IMR-90 (cell line): ENCODE results near the gene TTC39C. TPM values are rescaled to one million over a fixed set of nuclear protein-coding genes. Genes with fewer than 3 reads are reported as not detected.

ENCODE experiments used
- ATAC-seq: fragments of 200-7000 bp; cut with Tn5 transposase; 2 replicates; pipeline ENCODE4 v1.9.1; 2020; ENCODE audit warnings: low read depth, mild to moderate bottlenecking, moderate library complexity
- BruUV-seq: library from RNA; stranded (reverse); fragments of 400-500 nt; replicated peaks from 2 replicates; lab custom pipeline; 2021; lab: Mats Ljungman, UMichigan
- CTCF ChIA-PET: fragments of 300-600 bp; formaldehyde crosslinking; extraction: SDS; loops from one replicate; lab custom pipeline; 2021; ENCODE audit warnings: antibody characterized with exemption; lab: Yijun Ruan, JAX
- POLR2A ChIA-PET: fragments of 300-600 bp; sonication (Branson Sonifier 250); formaldehyde crosslinking; loops from one replicate; lab custom pipeline; 2022; ENCODE audit warnings: antibody characterized with exemption; ENCODE audit not compliant: unreplicated experiment; lab: Charles Lee
- DNase-seq: peaks from one replicate; pipeline ENCODE4 v3.0.0; 2013
- H2AFZ ChIP-seq: replicated peaks from 2 replicates; pipeline ENCODE3; 2013; ENCODE audit warnings: low read length, mild to moderate bottlenecking; ENCODE audit not compliant: poor library complexity
- H2AK5ac ChIP-seq: 2 replicates; pipeline ENCODE4 v1.6.1; 2013; ENCODE audit warnings: low read depth, low read length, inconsistent platforms
- H2AK9ac ChIP-seq: replicated peaks from 2 replicates; pipeline ENCODE3; 2013; ENCODE audit warnings: mild to moderate bottlenecking, low read depth, low read length, moderate library complexity; ENCODE audit not compliant: poor library complexity
- H2BK120ac ChIP-seq: 2 replicates; pipeline ENCODE4 v1.6.1; 2013; ENCODE audit warnings: low read depth, low read length, inconsistent platforms
- H2BK15ac ChIP-seq: 3 replicates; pipeline ENCODE4 v1.6.1; 2013; ENCODE audit warnings: low read depth, low read length, inconsistent platforms
- H2BK20ac ChIP-seq: 2 replicates; pipeline ENCODE4 v1.6.1; 2013; ENCODE audit warnings: low read depth, mild to moderate bottlenecking, inconsistent platforms, low read length, moderate library complexity
- H2BK5ac ChIP-seq: 2 replicates; pipeline ENCODE4 v1.6.1; 2013; ENCODE audit warnings: mild to moderate bottlenecking, low read depth, low read length, inconsistent platforms; ENCODE audit not compliant: poor library complexity, severe bottlenecking
- H3K14ac ChIP-seq: replicated peaks from 2 replicates; pipeline ENCODE4 v1.6.1; 2013; ENCODE audit warnings: low read depth, low read length, inconsistent platforms
- H3K18ac ChIP-seq: 2 replicates; pipeline ENCODE4 v1.6.1; 2013; ENCODE audit warnings: low read depth, low read length, control low read depth
- H3K23ac ChIP-seq: 2 replicates; pipeline ENCODE4 v1.6.1; 2013; ENCODE audit warnings: low read depth, low read length, inconsistent platforms
- H3K27ac ChIP-seq: 2 replicates; pipeline ENCODE4 v1.5.1; 2013; ENCODE audit warnings: mild to moderate bottlenecking, control low read depth, low read length; ENCODE audit not compliant: insufficient read depth
- H3K27me3 ChIP-seq: 2 replicates; pipeline ENCODE4 v1.6.1; 2013; ENCODE audit warnings: low read length; ENCODE audit not compliant: control insufficient read depth, insufficient read depth
- H3K36me3 ChIP-seq: 2 replicates; pipeline ENCODE4 v1.6.1; 2013; ENCODE audit warnings: low read length, mixed read lengths; ENCODE audit not compliant: control insufficient read depth, insufficient read depth
- H3K4ac ChIP-seq: 2 replicates; pipeline ENCODE4 v1.6.1; 2013; ENCODE audit warnings: low read depth, low read length, inconsistent platforms
- H3K4me1 ChIP-seq: 2 replicates; pipeline ENCODE4 v1.6.1; 2013; ENCODE audit warnings: low read length, mixed read lengths; ENCODE audit not compliant: control insufficient read depth, insufficient read depth
- H3K4me2 ChIP-seq: 2 replicates; pipeline ENCODE4 v1.6.1; 2013; ENCODE audit warnings: low read depth, mild to moderate bottlenecking, control low read depth, low read length, moderate library complexity
- H3K4me3 ChIP-seq: 2 replicates; pipeline ENCODE4 v1.5.1; 2013; ENCODE audit warnings: low read depth, mild to moderate bottlenecking, control low read depth, low read length, moderate library complexity; ENCODE audit not compliant: insufficient read depth
- H3K56ac ChIP-seq: 2 replicates; pipeline ENCODE4 v1.6.1; 2013; ENCODE audit warnings: low read length, inconsistent platforms; ENCODE audit not compliant: insufficient read depth; ENCODE audit errors: extremely low read depth
- H3K79me1 ChIP-seq, 2 experiments: 2 replicates each; pipeline ENCODE4 v1.6.1; 2013; ENCODE audit warnings: low read length in 2 of 2, inconsistent platforms in 1 of 2, low read depth in 1 of 2
- H3K9ac ChIP-seq: 2 replicates; pipeline ENCODE4 v1.6.1; 2013; ENCODE audit warnings: low read depth, low read length, control low read depth
- H3K9me1 ChIP-seq: 2 replicates; pipeline ENCODE4 v1.6.1; 2013; ENCODE audit warnings: low read length, inconsistent platforms; ENCODE audit not compliant: insufficient read depth
- H3K9me3 ChIP-seq: 2 replicates; pipeline ENCODE4 v1.6.1; 2013; ENCODE audit warnings: low read length; ENCODE audit not compliant: control insufficient read depth, insufficient read depth
- H4K20me1 ChIP-seq: 2 replicates; pipeline ENCODE4 v1.6.1; 2013; ENCODE audit warnings: low read length, inconsistent platforms; ENCODE audit not compliant: insufficient read depth
- H4K5ac ChIP-seq: 2 replicates; pipeline ENCODE4 v1.6.1; 2013; ENCODE audit warnings: mild to moderate bottlenecking, low read depth, low read length, control low read depth
- H4K8ac ChIP-seq, 2 experiments: 2 replicates each; pipeline ENCODE4 v1.6.1; 2013; ENCODE audit warnings: low read depth in 2 of 2, low read length in 2 of 2, control low read depth in 1 of 2, inconsistent platforms in 1 of 2
- H4K91ac ChIP-seq: 2 replicates; pipeline ENCODE4 v1.6.1; 2013; ENCODE audit warnings: low read depth, low read length, inconsistent platforms; ENCODE audit not compliant: insufficient read depth
- RAD21 ChIP-seq: IDR thresholded peaks from 2 replicates; pipeline ENCODE4 v1.6.1; 2012; ENCODE audit warnings: low read length, improper control_type of control experiment
- WGBS, 2 experiments: methylation state at CpG; one replicate each; pipeline versions ENCODE4 v1.1.5 to v1.1.7; 2013; ENCODE audit warnings: missing lambda C conversion rate in 2 of 2; ENCODE audit not compliant: insufficient read length in 1 of 2; ENCODE audit errors: extremely low coverage in 2 of 2; 5-methylcytosine and 5-hydroxymethylcytosine counted together
- dilution Hi-C: fragments of 300-500 bp; cut with HindIII; formaldehyde crosslinking; loops from one replicate; pipeline ENCODE4 v1.14.3; 2018; ENCODE audit warnings: low sequenced_read_pairs; ENCODE audit not compliant: unreplicated experiment
- in situ Hi-C: fragments of 300-500 bp; cut with MboI; formaldehyde crosslinking; loops from 3 replicates; pipeline ENCODE4 v1.14.3; 2019; ENCODE audit warnings: low sequenced_read_pairs, inconsistent platforms, mixed read lengths
- intact Hi-C: fragments of 100-400 bp; cut with micrococcal nuclease; formaldehyde crosslinking; loops from 2 replicates; pipeline ENCODE4 v1.10.0; 2022
- polyA plus RNA-seq, 3 experiments: library from polyadenylated mRNA; depleted of rRNA; stranded (reverse); fragments of >200 nt; gene quantifications; 2 replicates each; pipeline ENCODE4 v1.2.3, GENCODE V29; 2012; ENCODE audit warnings: low replicate concordance in 1 of 3
- total RNA-seq: library from RNA; depleted of rRNA; stranded (reverse); fragments of >200 nt; gene quantifications from 2 replicates; pipeline ENCODE4 v1.2.3, GENCODE V29; 2012
- TF ChIP-seq, protein P1 (sequence below): fragments of 150-350 bp; IDR thresholded peaks from 2 replicates; pipeline ENCODE4 v1.6.1; 2017; ENCODE audit warnings: mild to moderate bottlenecking, antibody characterized with exemption, low read length, low read depth

Gene TTC39C
- total and polyA plus RNA-seq, 2 of the 4 experiments (the other 2 are of a cell fraction): 8.0 to 20.8 TPM

DNA sequence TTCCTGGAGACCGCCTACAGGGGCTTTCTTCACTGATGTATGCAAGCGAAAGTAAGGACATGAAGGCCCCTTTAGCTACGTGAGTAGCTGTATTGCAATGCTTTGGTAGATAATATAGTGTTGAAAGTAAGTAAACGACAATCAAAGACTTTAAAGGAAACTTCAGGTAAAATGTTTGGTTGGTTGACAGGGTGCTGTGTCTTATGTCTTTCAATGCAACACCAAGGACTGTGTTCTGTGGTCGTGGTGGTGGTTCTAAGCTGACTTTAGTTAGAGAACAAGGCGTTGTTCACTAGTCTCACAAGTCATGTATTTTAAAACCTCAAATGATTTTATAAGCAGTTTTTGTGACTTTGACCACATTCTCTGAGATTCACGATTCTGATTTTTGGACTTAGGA, 66.3 kb downstream of the TTC39C start:
- ATAC-seq (no peak), DNase-seq (no peak)
- Histone ChIP-seq H3K79me1 (peaks cover 2 to 4% of the 10 kb centered on the region in 2 experiments; a peak in 1 of 4 replicates), H3K27me3 (no peaks in the 10 kb centered on the region), H3K4me2 (no peak overlapping the region), H4K20me1 (peaks cover 3% of the 10 kb centered on the region; the same call in 1 of the 2 replicates), H2BK20ac (no peak overlapping the region), H3K4me1 (peaks cover under 1% of the 10 kb centered on the region), H4K5ac (no peak overlapping the region), H3K9me3 (no peaks in the 10 kb centered on the region), H3K23ac (no peak overlapping the region), H2AFZ (no peak overlapping the region), H3K4ac (no peak overlapping the region), H3K27ac (no peak overlapping the region), H3K9me1 (peaks cover 3% of the 10 kb centered on the region; the same call in 1 of the 2 replicates), H3K18ac (no peak overlapping the region), H2AK9ac (no peak overlapping the region), H2AK5ac (no peak overlapping the region), H3K36me3 (peaks cover 11% of the 10 kb centered on the region), H4K8ac (no peak overlapping the region), H2BK15ac (no peak overlapping the region), H3K9ac (no peak overlapping the region), H3K4me3 (no peak overlapping the region), H4K91ac (no peak overlapping the region), H3K14ac (no peak overlapping the region), H2BK5ac (no peak overlapping the region), H2BK120ac (no peak overlapping the region), H3K56ac (no peak overlapping the region)
- WGBS, 2 experiments: 100% methylated on average over 3 of the region's 7 CpGs; no CpG with 5 or more reads in 1 of the 2 experiments
- TF ChIP-seq RAD21: no peak
- TF ChIP-seq, protein P1, sequence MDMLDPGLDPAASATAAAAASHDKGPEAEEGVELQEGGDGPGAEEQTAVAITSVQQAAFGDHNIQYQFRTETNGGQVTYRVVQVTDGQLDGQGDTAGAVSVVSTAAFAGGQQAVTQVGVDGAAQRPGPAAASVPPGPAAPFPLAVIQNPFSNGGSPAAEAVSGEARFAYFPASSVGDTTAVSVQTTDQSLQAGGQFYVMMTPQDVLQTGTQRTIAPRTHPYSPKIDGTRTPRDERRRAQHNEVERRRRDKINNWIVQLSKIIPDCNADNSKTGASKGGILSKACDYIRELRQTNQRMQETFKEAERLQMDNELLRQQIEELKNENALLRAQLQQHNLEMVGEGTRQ: no peak
- intact Hi-C loops (no loop called here), in situ Hi-C loops (no loop called here), dilution Hi-C loops (no loop called here)
- CTCF ChIA-PET: interaction anchor here (0.5 kb wide), 1 partner anchor 262 kb away, joined by 3 read pairs; no protein-coding TSS in a partner anchor
- POLR2A ChIA-PET: no interaction called here
- BruUV-seq: no TSS peak
